ENCODE results near the gene SLC34A1.

Gene SLC34A1

DNA sequence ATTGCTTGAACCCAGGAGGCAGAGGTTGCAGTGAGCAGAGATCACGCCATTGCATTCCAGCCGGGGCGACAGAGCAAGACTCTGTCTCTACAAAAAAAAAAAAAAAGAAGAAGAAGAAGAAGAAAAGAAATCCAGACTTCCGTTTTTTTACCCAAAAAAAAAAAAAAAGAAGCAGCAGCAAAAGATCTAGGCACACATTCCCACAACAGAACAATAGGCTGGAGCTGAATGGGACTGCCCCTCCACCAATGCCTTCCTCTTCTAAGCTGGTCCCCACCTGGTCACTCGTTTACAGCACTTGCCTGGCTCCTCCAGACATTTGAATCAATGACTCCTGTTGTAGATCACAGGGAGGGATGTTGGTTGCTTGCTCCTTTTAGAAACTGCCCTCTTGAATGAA is 31.1 kb upstream of the SLC34A1 start:
- Histone ChIP-seq H3K79me2 (ENCODE audit: insufficient read depth, low read length) (peaks cover 32% of the 10 kb centered on the region), H3K9me3 (ENCODE audit: insufficient read depth, low read length) (no peaks in the 10 kb centered on the region), H3K9me2 (replicated peaks; ENCODE audit: insufficient read depth, low read length) (no peaks in the 10 kb centered on the region), H3F3A (ENCODE audit: insufficient read depth) (peaks cover 7% of the 10 kb centered on the region), H2AFZ (ENCODE audit: low read depth, low read length, severe bottlenecking) (no peak overlapping the region), H3K27ac (ENCODE audit: low read depth, low read length) (no peak overlapping the region), H3K36me3 (ENCODE audit: low read length) (no peaks in the 10 kb centered on the region; the same call in 1 of the 2 replicates), H4K20me1 (ENCODE audit: low read depth, low read length) (no peaks in the 10 kb centered on the region; the same call in 1 of the 2 replicates), H3K4me2 (ENCODE audit: low read depth, low read length, poor library complexity, severe bottlenecking) (no peak overlapping the region), H3K9ac (ENCODE audit: low read length) (no peak overlapping the region), H3K27me3 (ENCODE audit: low read length) (no peaks in the 10 kb centered on the region), H3K4me3 (ENCODE audit: insufficient read depth, low read length, poor library complexity, severe bottlenecking) (no peak overlapping the region)
- TF ChIP-seq EZH2phosphoT487 (conservative IDR thresholded peaks at IDR 0.05; ENCODE audit: low read length), result no peak
- TF ChIP-seq, protein P1, sequence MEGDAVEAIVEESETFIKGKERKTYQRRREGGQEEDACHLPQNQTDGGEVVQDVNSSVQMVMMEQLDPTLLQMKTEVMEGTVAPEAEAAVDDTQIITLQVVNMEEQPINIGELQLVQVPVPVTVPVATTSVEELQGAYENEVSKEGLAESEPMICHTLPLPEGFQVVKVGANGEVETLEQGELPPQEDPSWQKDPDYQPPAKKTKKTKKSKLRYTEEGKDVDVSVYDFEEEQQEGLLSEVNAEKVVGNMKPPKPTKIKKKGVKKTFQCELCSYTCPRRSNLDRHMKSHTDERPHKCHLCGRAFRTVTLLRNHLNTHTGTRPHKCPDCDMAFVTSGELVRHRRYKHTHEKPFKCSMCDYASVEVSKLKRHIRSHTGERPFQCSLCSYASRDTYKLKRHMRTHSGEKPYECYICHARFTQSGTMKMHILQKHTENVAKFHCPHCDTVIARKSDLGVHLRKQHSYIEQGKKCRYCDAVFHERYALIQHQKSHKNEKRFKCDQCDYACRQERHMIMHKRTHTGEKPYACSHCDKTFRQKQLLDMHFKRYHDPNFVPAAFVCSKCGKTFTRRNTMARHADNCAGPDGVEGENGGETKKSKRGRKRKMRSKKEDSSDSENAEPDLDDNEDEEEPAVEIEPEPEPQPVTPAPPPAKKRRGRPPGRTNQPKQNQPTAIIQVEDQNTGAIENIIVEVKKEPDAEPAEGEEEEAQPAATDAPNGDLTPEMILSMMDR (IDR thresholded peaks at IDR 0.05; ENCODE audit: insufficient read depth, low read length, poor library complexity, severe bottlenecking), result no peak

DNA sequence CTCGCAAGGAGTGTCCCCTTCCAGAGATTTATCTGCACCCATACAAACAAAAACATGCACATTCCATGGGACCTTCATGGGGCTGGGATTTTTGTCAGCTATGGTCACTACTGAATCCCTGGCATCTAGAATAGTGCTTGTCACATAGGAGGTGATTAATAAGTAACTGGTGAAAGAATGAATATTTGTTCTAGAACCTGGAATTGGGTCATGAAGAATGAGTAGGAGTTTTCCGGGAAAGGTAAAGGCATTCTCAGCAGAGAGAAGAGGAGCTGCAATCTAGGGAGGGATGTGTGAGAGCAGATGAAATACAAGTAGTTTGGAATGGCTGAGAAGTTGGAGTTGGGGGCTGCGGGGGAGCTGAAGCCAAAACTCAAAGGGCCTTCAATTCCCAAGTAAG is 30.0 kb upstream of the SLC34A1 start:
- no peak overlapping the region for H3K4me3 ChIP-seq (ENCODE audit: insufficient read depth, low read length, poor library complexity, severe bottlenecking)
- H3K36me3 ChIP-seq (ENCODE audit: low read length), result no peaks in the 10 kb centered on the region
- H3K27me3 ChIP-seq (ENCODE audit: low read length), result no peaks in the 10 kb centered on the region
- TF ChIP-seq EZH2phosphoT487 (conservative IDR thresholded peaks at IDR 0.05; ENCODE audit: low read length), result no peak
- TF ChIP-seq, protein P1 (IDR thresholded peaks at IDR 0.05; ENCODE audit: insufficient read depth, low read length, poor library complexity, severe bottlenecking), result no peak
- H3K4me2 ChIP-seq (ENCODE audit: low read depth, low read length, poor library complexity, severe bottlenecking), result no peak overlapping the region
- no peaks in the 10 kb centered on the region for H3K9me2 ChIP-seq (replicated peaks; ENCODE audit: insufficient read depth, low read length)
- peaks cover 7% of the 10 kb centered on the region for H3F3A ChIP-seq (ENCODE audit: insufficient read depth)
- no peaks in the 10 kb centered on the region; the same call in 1 of the 2 replicates for H4K20me1 ChIP-seq (ENCODE audit: low read depth, low read length)
- H3K79me2 ChIP-seq (ENCODE audit: insufficient read depth, low read length), result peaks cover 21% of the 10 kb centered on the region
- no peak overlapping the region for H3K27ac ChIP-seq (ENCODE audit: low read depth, low read length)
- H3K9me3 ChIP-seq (ENCODE audit: insufficient read depth, low read length), result no peaks in the 10 kb centered on the region
- H2AFZ ChIP-seq (ENCODE audit: low read depth, low read length, severe bottlenecking), result no peak overlapping the region
- no peak overlapping the region for H3K9ac ChIP-seq (ENCODE audit: low read length)

DNA sequence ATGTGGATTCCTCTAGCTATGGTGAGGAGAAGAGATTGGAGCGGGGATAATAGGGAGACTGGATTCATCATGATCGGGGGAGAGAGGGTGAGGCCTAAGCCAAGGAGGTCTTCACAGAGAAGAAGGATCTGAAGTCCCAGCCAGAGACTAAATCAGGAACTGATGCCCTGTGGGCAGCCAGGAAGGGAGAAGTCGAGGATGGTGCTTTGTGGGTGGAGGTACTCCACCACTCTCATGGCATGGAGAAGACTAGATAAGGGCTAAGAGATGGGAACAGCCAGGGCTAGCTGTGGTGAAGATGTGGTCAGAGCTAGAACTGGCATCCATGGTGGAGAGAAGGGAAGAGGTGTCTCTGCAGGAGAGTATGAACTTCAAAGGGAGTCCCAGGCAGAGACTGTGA is 29.5 kb upstream of the SLC34A1 start:
- H3K4me2 ChIP-seq (ENCODE audit: low read depth, low read length, poor library complexity, severe bottlenecking), result no peak overlapping the region
- no peak overlapping the region for H3K27ac ChIP-seq (ENCODE audit: low read depth, low read length)
- no peak overlapping the region for H3K4me3 ChIP-seq (ENCODE audit: insufficient read depth, low read length, poor library complexity, severe bottlenecking)
- H3K36me3 ChIP-seq (ENCODE audit: low read length), result no peaks in the 10 kb centered on the region
- no peak for TF ChIP-seq EZH2phosphoT487 (conservative IDR thresholded peaks at IDR 0.05; ENCODE audit: low read length)
- TF ChIP-seq, protein P1 (IDR thresholded peaks at IDR 0.05; ENCODE audit: insufficient read depth, low read length, poor library complexity, severe bottlenecking), result no peak
- peaks cover 7% of the 10 kb centered on the region for H3F3A ChIP-seq (ENCODE audit: insufficient read depth)
- peaks cover 16% of the 10 kb centered on the region for H3K79me2 ChIP-seq (ENCODE audit: insufficient read depth, low read length)
- no peaks in the 10 kb centered on the region; the same call in 1 of the 2 replicates for H4K20me1 ChIP-seq (ENCODE audit: low read depth, low read length)
- no peaks in the 10 kb centered on the region for H3K9me2 ChIP-seq (replicated peaks; ENCODE audit: insufficient read depth, low read length)
- H3K9ac ChIP-seq (ENCODE audit: low read length), result no peak overlapping the region
- no peaks in the 10 kb centered on the region for H3K9me3 ChIP-seq (ENCODE audit: insufficient read depth, low read length)
- no peaks in the 10 kb centered on the region for H3K27me3 ChIP-seq (ENCODE audit: low read length)
- H2AFZ ChIP-seq (ENCODE audit: low read depth, low read length, severe bottlenecking), result no peak overlapping the region

Data from SU-DHL-6 (cell line).